Measurements from ENCODE around the gene TMEM190.
A peak's percentile ranks its signal among the peaks of the same experiment; 100 is the strongest.

The TMEM190 gene

DNA sequence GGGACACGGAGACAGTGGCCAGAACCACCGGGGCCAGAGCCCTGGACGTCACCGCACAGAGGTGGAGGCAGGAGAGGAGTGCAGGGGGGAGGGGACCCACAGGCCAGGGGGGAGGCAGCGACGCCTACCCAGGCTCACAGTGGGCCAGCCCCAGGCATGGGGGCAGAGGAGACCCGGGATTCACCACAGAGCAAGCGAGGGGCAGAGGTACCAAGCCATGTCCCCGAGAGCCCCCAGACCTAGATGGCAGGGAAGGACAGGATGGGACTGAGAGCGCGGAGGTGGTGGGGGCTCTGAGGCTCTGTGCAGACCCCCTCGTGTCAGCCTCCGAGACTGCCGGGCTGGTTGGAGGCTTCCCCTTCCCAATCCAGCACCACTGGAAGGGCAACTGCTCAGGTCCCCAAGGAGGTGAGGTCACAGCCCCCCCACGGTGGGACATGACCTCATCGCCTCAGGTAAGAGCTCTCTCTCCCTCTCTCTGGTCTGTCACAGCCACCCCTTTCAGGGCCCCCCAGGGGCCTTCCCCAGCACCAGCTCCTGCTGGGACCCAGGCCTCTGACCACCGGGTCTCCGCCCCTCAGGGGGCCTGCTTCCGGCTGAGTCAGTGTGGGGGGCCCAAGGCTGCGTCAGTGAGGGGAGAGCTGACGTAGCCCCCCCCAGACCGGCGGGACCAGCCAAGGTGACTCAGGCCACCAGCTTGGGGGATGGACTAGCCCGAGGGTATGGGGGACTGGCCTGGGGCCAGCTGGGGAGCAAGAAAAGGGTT, 4.1 kb upstream of the TMEM190 start:
- DNase-seq = no peak

- no peak for DNase-seq
These were observed 3.2 kb upstream of the TMEM190 start for GRCh38 chr19:55373306-55373992.

- DNase-seq = no peak
These were observed 2.5 kb upstream of the TMEM190 start for GRCh38 chr19:55373993-55374757.

- DNase-seq = no peak
These were observed 918 bp downstream of the TMEM190 start for GRCh38 chr19:55377356-55378131.

- no peak for DNase-seq
These were observed 2.5 kb downstream of the TMEM190 start for GRCh38 chr19:55379174-55379573.

DNA sequence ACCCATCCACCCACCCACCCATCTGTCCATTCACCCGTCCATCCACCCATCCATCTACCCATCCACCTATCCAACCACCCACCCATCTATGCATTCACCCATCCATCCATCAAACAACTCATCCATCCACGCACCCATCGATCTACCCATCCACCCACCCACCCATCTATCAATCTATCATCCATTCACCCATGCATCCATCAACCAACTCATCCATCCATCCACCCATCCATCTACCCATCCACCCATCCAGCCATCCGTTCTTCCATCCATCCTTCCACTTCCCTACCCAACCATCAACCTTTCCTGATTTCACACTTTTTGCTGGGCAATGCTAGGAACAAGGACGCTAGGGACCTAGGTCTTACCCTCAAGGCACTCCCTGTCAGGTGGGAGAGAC, 5.4 kb downstream of the TMEM190 start:
- DNase-seq = no peak

DNA sequence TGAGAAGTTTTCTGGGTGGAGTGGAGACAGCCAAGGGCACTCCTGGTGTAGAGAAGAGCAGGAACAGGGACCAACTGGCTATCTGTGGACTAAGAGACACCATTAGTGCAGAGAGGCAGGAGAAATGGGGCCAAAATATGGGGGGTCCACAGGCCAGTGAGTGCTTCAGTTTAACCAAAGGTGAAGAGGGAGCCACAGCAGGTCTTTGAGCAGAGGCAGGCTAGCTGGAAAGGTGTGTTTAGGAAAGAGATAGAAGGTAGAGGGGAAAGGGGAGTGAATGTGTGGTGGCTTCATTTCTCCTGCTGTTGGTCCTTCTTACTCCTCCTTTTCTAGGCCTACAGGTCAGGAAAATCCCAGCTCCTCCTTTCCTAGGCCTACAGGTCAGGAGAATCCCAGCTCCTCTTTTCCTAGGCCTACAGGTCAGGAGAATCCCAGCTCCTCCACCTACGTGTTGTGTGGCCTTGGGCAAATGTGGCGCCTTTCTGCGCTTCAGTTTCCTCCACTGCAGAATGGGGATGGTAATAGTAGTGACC, 6.0 kb downstream of the TMEM190 start:
- DNase-seq = no peak

DNA sequence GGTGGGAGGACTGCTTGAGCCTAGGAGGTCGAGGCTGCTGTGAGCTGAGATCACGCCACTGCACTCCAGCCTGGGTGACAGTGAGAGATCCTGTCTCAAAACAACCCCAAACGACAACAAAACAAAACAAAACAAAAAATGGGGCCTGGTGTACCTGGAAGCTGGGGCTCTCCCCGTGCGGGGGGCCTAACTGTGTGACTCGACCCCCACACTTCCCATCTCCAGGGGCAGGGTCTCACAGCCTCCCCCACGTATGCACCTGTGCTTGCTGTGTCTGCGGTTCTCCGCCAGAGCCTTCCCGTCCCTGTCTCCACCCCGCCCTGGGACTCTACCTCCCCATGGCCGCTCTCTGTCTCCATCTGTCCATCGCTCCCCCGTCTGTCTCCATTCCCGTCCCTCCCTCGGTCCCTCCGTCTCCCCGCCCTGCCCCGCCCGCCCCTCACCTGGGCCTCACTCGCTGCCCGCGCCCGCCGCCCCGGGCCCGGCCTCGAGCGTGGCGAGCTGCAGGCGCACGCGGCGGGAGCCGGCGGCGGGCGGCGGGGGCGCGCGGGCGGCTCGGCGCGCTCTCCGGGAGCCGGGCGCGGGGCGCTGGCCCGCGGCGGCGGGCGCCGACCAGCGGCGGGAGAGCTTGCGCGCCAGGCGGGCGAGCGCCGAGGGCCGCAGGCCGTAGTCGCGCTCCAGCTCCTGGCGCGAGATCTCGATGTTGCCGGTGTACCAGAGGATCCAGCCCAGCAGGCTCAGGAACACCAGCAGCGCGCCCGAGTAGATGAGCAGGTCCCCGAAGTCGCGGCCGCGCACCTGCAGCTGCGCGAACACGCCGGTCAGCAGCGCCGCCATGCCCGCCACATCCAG, 6.9 kb downstream of the TMEM190 start:
- peak; percentile 74 for DNase-seq

GRCh38 chr19:55384131-55384919, 7.7 kb downstream of the TMEM190 start, which contains the start of gene TMEM238:
Gene TMEM238, minus strand, starts transcription at chr19:55384292. Its CDS starts 33 bp downstream, at chr19:55384259.
- DNase-seq = no peak

DNA sequence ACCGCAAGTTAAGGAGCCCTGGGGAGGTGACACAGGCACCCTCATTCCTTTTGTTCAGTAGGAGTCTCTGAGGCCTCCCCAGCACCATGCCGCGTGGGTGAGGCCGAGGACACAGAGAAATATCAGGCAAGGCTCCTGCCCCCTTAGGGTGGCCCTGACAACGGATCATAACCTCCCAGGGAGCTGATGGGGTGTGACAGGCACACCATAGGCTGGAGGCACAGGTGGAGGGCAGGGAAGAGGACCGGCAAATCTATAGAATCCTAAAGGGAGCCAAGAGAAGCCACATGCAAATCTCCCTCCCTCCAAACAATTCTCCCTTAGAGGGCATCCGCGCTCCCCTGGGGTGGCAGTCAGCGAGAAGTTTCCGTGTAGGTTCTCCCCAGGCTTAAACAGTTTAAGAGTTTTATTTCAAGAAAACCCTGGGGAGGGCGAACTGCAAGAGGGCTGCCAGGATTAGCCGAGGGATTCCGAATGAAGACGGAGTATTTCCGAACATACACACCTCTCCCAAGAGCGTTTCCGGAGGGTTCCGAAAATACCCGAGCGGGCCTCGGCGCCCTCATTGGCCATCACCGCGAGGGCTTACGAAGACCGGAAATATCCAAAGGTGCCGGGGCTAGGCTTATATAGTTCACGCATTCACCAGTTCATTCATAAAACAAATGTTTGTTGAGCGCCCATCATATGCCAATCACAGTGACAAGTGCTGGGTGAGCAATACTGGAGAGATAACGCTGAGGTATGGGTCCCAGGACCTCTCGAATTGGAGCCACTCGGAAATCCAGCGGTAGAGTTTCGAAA, 8.5 kb downstream of the TMEM190 start:
- peak; percentile 100 for DNase-seq

DNA sequence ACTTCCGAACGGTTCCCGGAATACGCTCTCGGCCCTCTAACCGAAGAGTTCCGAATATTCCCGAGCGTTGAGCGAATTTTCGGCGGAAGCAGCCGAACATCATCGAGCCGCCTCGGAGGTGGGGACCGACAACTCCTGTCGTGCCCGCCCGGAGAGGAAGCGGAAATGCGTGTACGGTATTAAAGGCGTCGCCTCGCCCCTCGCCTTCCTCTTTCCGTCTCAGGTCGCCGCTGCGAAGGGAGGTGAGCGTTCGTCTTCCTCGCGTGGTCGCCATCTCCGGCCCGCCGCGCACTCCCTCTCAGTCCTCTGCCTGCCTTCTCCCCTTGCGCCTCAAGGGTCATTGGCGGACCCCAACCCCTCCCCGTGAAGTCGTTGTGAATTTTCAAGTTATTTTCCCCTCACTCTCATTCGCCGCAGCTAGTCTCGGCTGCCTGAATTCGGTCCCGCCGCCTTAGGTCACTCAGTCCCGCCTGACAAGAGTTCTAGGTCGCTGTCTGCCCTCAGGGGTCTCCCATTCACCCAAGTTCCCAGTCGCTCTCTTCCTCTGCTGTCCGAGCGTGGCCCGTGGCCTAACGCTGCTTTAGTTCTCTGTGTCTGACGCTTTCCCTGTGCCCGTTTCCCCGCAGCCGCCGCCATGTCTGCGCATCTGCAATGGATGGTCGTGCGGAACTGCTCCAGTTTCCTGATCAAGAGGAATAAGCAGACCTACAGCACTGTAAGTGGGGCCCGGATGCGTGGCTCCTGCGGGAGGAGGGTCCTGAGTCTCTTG, 9.3 kb downstream of the TMEM190 start, which contains the start of gene RPL28:
Gene RPL28, plus strand, starts transcription at position 209 of the 769 bp plus-strand sequence. Its CDS starts 426 bp downstream, at position 635.
- peak; percentile 100 for DNase-seq

GRCh38 chr19:55386493-55386971, 9.9 kb downstream of the TMEM190 start:
- no peak for DNase-seq

GRCh38 chr19:55387736-55388497, 11.3 kb downstream of the TMEM190 start:
- no peak for DNase-seq

- DNase-seq = no peak
These were observed 13.0 kb downstream of the TMEM190 start for GRCh38 chr19:55389386-55390317.

- no peak for DNase-seq
These were observed 13.8 kb downstream of the TMEM190 start for GRCh38 chr19:55390461-55390880.

DNA sequence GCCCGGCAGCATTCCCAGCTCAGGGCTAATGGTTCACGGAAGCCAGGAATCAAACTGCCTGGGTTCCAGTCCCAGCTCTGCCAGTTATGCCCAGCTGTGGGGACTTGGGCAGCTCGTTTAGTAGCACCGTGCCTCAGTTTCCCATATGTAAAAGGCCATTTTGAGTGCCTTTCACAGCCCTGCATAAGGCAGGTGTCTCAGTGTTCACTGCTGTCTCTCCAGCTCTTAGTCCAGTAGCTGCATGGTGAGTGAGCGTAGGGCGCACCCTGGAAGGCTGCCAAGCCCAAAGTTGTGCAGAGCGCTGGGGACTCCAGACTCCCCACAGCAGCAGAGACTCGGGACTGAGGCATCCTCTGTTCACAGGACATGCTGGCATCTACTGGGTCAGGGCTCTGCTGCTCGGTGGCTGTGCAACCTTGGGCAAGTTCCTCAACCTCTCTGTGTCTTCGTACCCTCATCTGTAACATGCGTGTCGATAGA, 14.6 kb downstream of the TMEM190 start:
- DNase-seq = no peak
